ENCODE measurements around the gene AGBL5. TPM values are rescaled to one million over a fixed set of nuclear protein-coding genes. Genes with fewer than 3 reads are reported as not detected.
A peak's percentile ranks its signal among the peaks of the same experiment; 100 is the strongest.

AGBL5 gene
- total and polyA plus RNA-seq, 2 of the 13 experiments (the other 11 are each of a cell fraction or from before 2014, with no cell fraction given): 55.9 to 73.3 TPM

- no peak for TF ChIP-seq EHMT2 (IDR thresholded peaks at IDR 0.05; ENCODE audit: borderline replicate concordance, low read depth, low read length)
- no peak for TF ChIP-seq SMARCE1 (IDR thresholded peaks at IDR 0.05; ENCODE audit: borderline replicate concordance)
- no peak for TF ChIP-seq NFIB (CRISPR knock-in tag; IDR thresholded peaks at IDR 0.05; ENCODE audit: borderline replicate concordance)
- TF ChIP-seq GABPA (IDR thresholded peaks at IDR 0.05; ENCODE audit: low read depth, low read length): no peak
- TF ChIP-seq GABPA (CRISPR knock-in tag; IDR thresholded peaks at IDR 0.05; ENCODE audit: low read depth): no peak
- TF ChIP-seq ZNF224 (CRISPR knock-in tag; IDR thresholded peaks at IDR 0.05): 0 out of 2 replicates have a peak, but pooled peaks have one; percentile 8
- TF ChIP-seq ZNF556 (CRISPR knock-in tag; IDR thresholded peaks at IDR 0.05; ENCODE audit: borderline replicate concordance): no peak
- TF ChIP-seq MTF2 (CRISPR knock-in tag; IDR thresholded peaks at IDR 0.05; ENCODE audit: borderline replicate concordance): no peak
- peak; percentile 55 for TF ChIP-seq TEAD3 (CRISPR knock-in tag; optimal IDR thresholded peaks at IDR 0.05; ENCODE audit: borderline replicate concordance)
- no peak for TF ChIP-seq ZNF710 (CRISPR knock-in tag; IDR thresholded peaks at IDR 0.05; ENCODE audit: borderline replicate concordance)
- no peak for TF ChIP-seq MYNN (CRISPR knock-in tag; IDR thresholded peaks at IDR 0.05; ENCODE audit: low read depth)
- peak; percentile 10; the same call in 1 of the 2 replicates for TF ChIP-seq KAT7 (CRISPR knock-in tag; IDR thresholded peaks at IDR 0.05; ENCODE audit: borderline replicate concordance)
- TF ChIP-seq SYNCRIP (IDR thresholded peaks at IDR 0.05; ENCODE audit: insufficient read depth, low read depth, low read length): no peak
- no peak for TF ChIP-seq SIX4 (CRISPR knock-in tag; IDR thresholded peaks at IDR 0.05)
- TF ChIP-seq ZFP82 (CRISPR knock-in tag; IDR thresholded peaks at IDR 0.05; ENCODE audit: borderline replicate concordance): no peak
- TF ChIP-seq TFDP2 (CRISPR knock-in tag; IDR thresholded peaks at IDR 0.05): no peak
- TF ChIP-seq ZBTB33 (CRISPR knock-in tag; IDR thresholded peaks at IDR 0.05): peak; percentile 44; the same call in 1 of the 2 replicates
- TF ChIP-seq U2AF1 (optimal IDR thresholded peaks at IDR 0.05; ENCODE audit: low read depth, low read length): no peak
- no peak for TF ChIP-seq FOXP1 (IDR thresholded peaks at IDR 0.05)
- TF ChIP-seq FOXP1 (CRISPR knock-in tag; IDR thresholded peaks at IDR 0.05): no peak
- TF ChIP-seq ZBTB10 (CRISPR knock-in tag; IDR thresholded peaks at IDR 0.05; ENCODE audit: borderline replicate concordance): no peak
- no peak for TF ChIP-seq EED (CRISPR knock-in tag; IDR thresholded peaks at IDR 0.05)
Measured at GRCh38 chr2:27096748-27097297, 45.4 kb downstream of the AGBL5 start (continued).

All from HepG2 (cell line).